Panc1 (cell line): ENCODE data around the gene PCDHA7. TPM values are rescaled to one million over a fixed set of nuclear protein-coding genes. Genes with fewer than 3 reads are reported as not detected.
"Not testable (repeated sequence)": the region's sequence is repeated elsewhere in the genome, so short reads cannot be mapped to it uniquely, and the experiment has no call there.

ENCODE experiments used
- ATAC-seq: fragments of 200-7000 bp; cut with Tn5 transposase; 2 replicates; pipeline ENCODE4 v1.9.1; 2020; ENCODE audit warnings: mild to moderate bottlenecking, moderate library complexity
- BruUV-seq: library from RNA; stranded (reverse); fragments of 400-500 nt; replicated peaks from 2 replicates; lab custom pipeline; 2021; lab: Mats Ljungman, UMichigan
- CTCF ChIA-PET: fragments of 300-600 bp; sonication (Branson Sonifier 250); formaldehyde crosslinking; loops from one replicate; lab custom pipeline; 2022; ENCODE audit warnings: antibody characterized with exemption; lab: Charles Lee
- POLR2A ChIA-PET: fragments of 300-600 bp; sonication (Branson Sonifier 250); formaldehyde crosslinking; loops from one replicate; lab custom pipeline; 2022; ENCODE audit warnings: antibody characterized with exemption; lab: Charles Lee
- DNase-seq: peaks from one replicate; pipeline ENCODE4 v3.0.0-alpha.2; 2010; ENCODE audit warnings: low read depth, low spot score
- H3K27ac ChIP-seq: 2 replicates; pipeline ENCODE4 v1.5.1; 2011; ENCODE audit warnings: mild to moderate bottlenecking, low read length, inconsistent platforms
- H3K27me3 ChIP-seq: fragments of 200-500 bp; sonication (Bioruptor generic); 2 replicates; pipeline ENCODE4 v1.6.0; 2014; ENCODE audit warnings: low read length, inconsistent platforms; ENCODE audit not compliant: control insufficient read depth, insufficient read depth
- H3K36me3 ChIP-seq: fragments of 200-500 bp; sonication (Bioruptor generic); 2 replicates; pipeline ENCODE4 v1.5.1; 2014; ENCODE audit warnings: inconsistent platforms, mild to moderate bottlenecking, low read length, moderate library complexity; ENCODE audit not compliant: control insufficient read depth, insufficient read depth
- H3K4me1 ChIP-seq: 2 replicates; pipeline ENCODE4 v1.5.1; 2011; ENCODE audit warnings: inconsistent platforms, mild to moderate bottlenecking, low read length, moderate library complexity; ENCODE audit not compliant: control insufficient read depth, insufficient read depth
- H3K4me3 ChIP-seq, 2 experiments: 2 replicates each; pipeline ENCODE4 v1.5.1; 2011 to 2012; ENCODE audit warnings: low read depth in 2 of 2, low read length in 2 of 2, mild to moderate bottlenecking in 2 of 2, inconsistent platforms in 1 of 2, moderate library complexity in 1 of 2
- H3K9me3 ChIP-seq: fragments of 200-500 bp; sonication (Bioruptor generic); 2 replicates; pipeline ENCODE4 v1.5.1; 2014; ENCODE audit warnings: low read depth, mild to moderate bottlenecking, inconsistent platforms, low read length, moderate library complexity; ENCODE audit not compliant: control insufficient read depth, insufficient read depth
- POLR2AphosphoS5 ChIP-seq: IDR thresholded peaks from 2 replicates; pipeline ENCODE4 v1.6.1; 2012; ENCODE audit warnings: mild to moderate bottlenecking, low read depth, low read length, moderate library complexity
- REST ChIP-seq, 2 experiments: IDR thresholded peaks; 2 replicates each; pipeline ENCODE4 v1.6.1; 2011 to 2012; ENCODE audit warnings: low read depth in 2 of 2, control low read depth in 1 of 2, low read length in 1 of 2, mild to moderate bottlenecking in 1 of 2, moderate library complexity in 1 of 2; ENCODE audit not compliant: insufficient read depth in 1 of 2
- SIN3A ChIP-seq: IDR thresholded peaks from 2 replicates; pipeline ENCODE4 v1.6.1; 2012; ENCODE audit warnings: low read depth, mild to moderate bottlenecking, low read length, moderate library complexity, borderline replicate concordance; ENCODE audit not compliant: insufficient read depth
- TCF7L2 ChIP-seq: IDR thresholded peaks from 2 replicates; pipeline ENCODE4 v1.6.1; 2011; ENCODE audit warnings: mild to moderate bottlenecking, low read depth, low read length, inconsistent platforms
- in situ Hi-C: cut with HindIII; loops from 2 replicates; pipeline ENCODE4 v1.10.0; 2016; ENCODE audit warnings: low sequenced_read_pairs, low pct_unique_long_range_greater_than_20kb
- intact Hi-C: fragments of 100-400 bp; cut with micrococcal nuclease; formaldehyde crosslinking; loops from one replicate; pipeline ENCODE4 v1.10.0; 2022; ENCODE audit not compliant: unreplicated experiment
- total RNA-seq: library from RNA; stranded (reverse); gene quantifications from one replicate; pipeline ENCODE4 v1.2.1, GENCODE V29; 2021; ENCODE audit not compliant: unreplicated experiment
- TF ChIP-seq, protein P1 (sequence below): fragments of 450-650 bp; IDR thresholded peaks from 2 replicates; pipeline ENCODE4 v1.5.1; 2017; ENCODE audit warnings: mild to moderate bottlenecking

PCDHA7 gene
- total RNA-seq, 1 experiment from 2014 or later: 0.15 TPM

DNA sequence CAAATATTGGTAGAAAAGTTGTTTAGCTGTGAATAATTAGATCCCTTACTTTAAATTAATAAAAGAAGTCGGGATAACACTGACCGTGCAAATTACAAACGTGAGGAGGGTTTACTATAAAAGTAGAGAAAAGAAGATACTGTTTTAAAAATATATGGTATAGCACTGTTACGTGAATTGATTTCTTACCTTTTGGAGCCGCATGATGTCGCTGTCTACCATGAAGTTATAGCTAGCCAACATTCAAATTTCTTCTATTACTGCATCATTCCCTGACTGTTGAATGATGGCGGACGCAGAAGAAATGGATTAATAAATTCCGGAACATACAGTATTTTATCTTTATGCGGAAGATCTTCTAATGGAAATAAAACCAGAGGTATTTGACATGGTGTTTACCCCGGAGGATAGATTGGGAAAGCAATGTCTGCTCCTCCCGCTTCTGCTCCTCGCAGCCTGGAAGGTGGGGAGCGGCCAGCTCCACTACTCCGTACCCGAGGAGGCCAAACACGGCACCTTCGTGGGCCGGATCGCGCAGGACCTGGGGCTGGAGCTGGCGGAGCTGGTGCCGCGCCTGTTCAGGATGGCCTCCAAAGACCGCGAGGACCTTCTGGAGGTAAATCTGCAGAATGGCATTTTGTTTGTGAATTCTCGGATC lies 6.2 kb upstream of the PCDHA7 start, which contains the start of gene PCDHA6:
Gene PCDHA6, plus strand, starts transcription at position 257 of the 658 bp plus-strand sequence. Its CDS starts 132 bp downstream, at position 389.
- H3K36me3 ChIP-seq: no peaks in the 10 kb centered on the region
- in situ Hi-C loops: no loop called here
- no peak within 1 kb of the TSS for H3K27ac ChIP-seq
- no peaks in the 10 kb centered on the region for H3K27me3 ChIP-seq
- no peaks in the 10 kb centered on the region for H3K4me1 ChIP-seq
- no peak for TF ChIP-seq TCF7L2
- TF ChIP-seq REST (IDR thresholded peaks at IDR 0.05; ENCODE audit: insufficient read depth in 1 of 2, low read depth in 2 of 2, low read length in 1 of 2): no peak
- TF ChIP-seq, protein P1, sequence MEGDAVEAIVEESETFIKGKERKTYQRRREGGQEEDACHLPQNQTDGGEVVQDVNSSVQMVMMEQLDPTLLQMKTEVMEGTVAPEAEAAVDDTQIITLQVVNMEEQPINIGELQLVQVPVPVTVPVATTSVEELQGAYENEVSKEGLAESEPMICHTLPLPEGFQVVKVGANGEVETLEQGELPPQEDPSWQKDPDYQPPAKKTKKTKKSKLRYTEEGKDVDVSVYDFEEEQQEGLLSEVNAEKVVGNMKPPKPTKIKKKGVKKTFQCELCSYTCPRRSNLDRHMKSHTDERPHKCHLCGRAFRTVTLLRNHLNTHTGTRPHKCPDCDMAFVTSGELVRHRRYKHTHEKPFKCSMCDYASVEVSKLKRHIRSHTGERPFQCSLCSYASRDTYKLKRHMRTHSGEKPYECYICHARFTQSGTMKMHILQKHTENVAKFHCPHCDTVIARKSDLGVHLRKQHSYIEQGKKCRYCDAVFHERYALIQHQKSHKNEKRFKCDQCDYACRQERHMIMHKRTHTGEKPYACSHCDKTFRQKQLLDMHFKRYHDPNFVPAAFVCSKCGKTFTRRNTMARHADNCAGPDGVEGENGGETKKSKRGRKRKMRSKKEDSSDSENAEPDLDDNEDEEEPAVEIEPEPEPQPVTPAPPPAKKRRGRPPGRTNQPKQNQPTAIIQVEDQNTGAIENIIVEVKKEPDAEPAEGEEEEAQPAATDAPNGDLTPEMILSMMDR: no peak
- TF ChIP-seq SIN3A: no peak
- no peak for TF ChIP-seq POLR2AphosphoS5
- H3K4me3 ChIP-seq: no peak within 1 kb of the TSS
- ChIA-PET CTCF (interaction anchor here (0.6 kb wide), 1 partner anchor 12 kb away, joined by 5 read pairs; no protein-coding TSS in a partner anchor), POLR2A (no interaction called here)
- intact Hi-C loops: no loop called here
- ATAC-seq (no peak), DNase-seq (no peak)
- no peaks in the 10 kb centered on the region for H3K9me3 ChIP-seq
- BruUV-seq: no TSS peak

DNA sequence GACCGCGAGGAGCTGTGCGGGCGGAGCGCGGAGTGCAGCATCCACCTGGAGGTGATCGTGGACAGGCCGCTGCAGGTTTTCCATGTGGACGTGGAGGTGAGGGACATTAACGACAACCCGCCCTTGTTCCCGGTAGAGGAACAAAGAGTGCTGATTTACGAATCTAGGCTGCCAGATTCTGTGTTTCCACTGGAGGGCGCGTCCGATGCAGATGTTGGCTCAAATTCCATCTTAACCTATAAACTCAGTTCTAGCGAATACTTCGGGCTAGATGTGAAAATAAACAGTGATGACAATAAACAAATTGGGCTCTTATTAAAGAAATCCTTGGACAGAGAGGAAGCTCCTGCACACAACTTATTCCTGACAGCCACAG lies 5.7 kb upstream of the PCDHA7 start:
- CTCF ChIA-PET: no interaction called here
- in situ Hi-C loops (no loop called here), intact Hi-C loops (no loop called here)
- POLR2A ChIA-PET: interaction anchor here (0.6 kb wide), 1 partner anchor 133 kb away, joined by 3 read pairs; no protein-coding TSS in a partner anchor
- no peak overlapping the region for H3K4me3 ChIP-seq
- no peak for DNase-seq
- ATAC-seq: no peak
- no peak for TF ChIP-seq SIN3A
- no peak for TF ChIP-seq TCF7L2
- TF ChIP-seq, protein P1: no peak
- TF ChIP-seq REST (IDR thresholded peaks at IDR 0.05; ENCODE audit: insufficient read depth in 1 of 2, low read depth in 2 of 2, low read length in 1 of 2): no peak
- no peak for TF ChIP-seq POLR2AphosphoS5
- H3K4me1 ChIP-seq: no peaks in the 10 kb centered on the region
- H3K9me3 ChIP-seq: no peaks in the 10 kb centered on the region
- no peaks in the 10 kb centered on the region for H3K27me3 ChIP-seq
- no peaks in the 10 kb centered on the region for H3K36me3 ChIP-seq
- no TSS peak for BruUV-seq
- H3K27ac ChIP-seq: no peak overlapping the region

- in situ Hi-C loops, H3K4me1 ChIP-seq, BruUV-seq, POLR2A ChIA-PET, H3K36me3 ChIP-seq, H3K27ac ChIP-seq, H3K9me3 ChIP-seq, H3K27me3 ChIP-seq, ATAC-seq, CTCF ChIA-PET, DNase-seq, intact Hi-C loops, H3K4me3 ChIP-seq: not testable (repeated sequence)
Observed at GRCh38 chr5:140829511-140830501, 4.3 kb upstream of the PCDHA7 start.
